Cardiac muscle cell (in vitro differentiated cells and primary cell): ENCODE measurements around the gene RBMS1. TPM values are rescaled to one million over a fixed set of nuclear protein-coding genes. Genes with fewer than 3 reads are reported as not detected.

ENCODE experiments used
- DNase-seq, 2 donors: peaks; one replicate each; pipeline versions ENCODE4 v3.0.0 to v3.0.0-alpha.2; 2010 to 2017; ENCODE audit warnings: low read depth in 1 of 2, low spot score in 1 of 2
- H3K27ac ChIP-seq: fragments of 200-600 bp; sonication (generic); 2 replicates; pipeline ENCODE4 v1.5.1; 2016
- H3K27me3 ChIP-seq: fragments of 200-600 bp; sonication (generic); 2 replicates; pipeline ENCODE4 v1.6.0; 2016; ENCODE audit warnings: control low read depth
- H3K36me3 ChIP-seq: fragments of 200-600 bp; sonication (generic); 2 replicates; pipeline ENCODE4 v1.5.1; 2016; ENCODE audit warnings: control low read depth
- H3K4me1 ChIP-seq: fragments of 200-600 bp; sonication (generic); 2 replicates; pipeline ENCODE4 v1.8.1; 2017; ENCODE audit warnings: low read depth, mild to moderate bottlenecking, mixed run types
- H3K4me3 ChIP-seq: fragments of 200-600 bp; sonication (generic); 2 replicates; pipeline ENCODE4 v1.5.1; 2016; ENCODE audit warnings: mild to moderate bottlenecking
- H3K9me3 ChIP-seq: fragments of 200-600 bp; sonication (generic); 2 replicates; pipeline ENCODE4 v1.5.1; 2017; ENCODE audit warnings: low read depth, mild to moderate bottlenecking, control low read depth
- polyA plus RNA-seq: library from polyadenylated mRNA; unstranded; fragments of >200 nt; fragmentation: Nextera tagmentation; extraction: Ambion mirVana; gene quantifications from 2 replicates; pipeline ENCODE4 v1.2.1, GENCODE V29; 2016
- total RNA-seq: library from RNA; depleted of rRNA; stranded (reverse); fragments of >200 nt; gene quantifications from 2 replicates; pipeline ENCODE4 v1.2.3, GENCODE V29; 2016
- TF ChIP-seq, protein P1 (sequence below): IDR thresholded peaks from 2 replicates; pipeline ENCODE4 v1.5.1; 2012; ENCODE audit warnings: low read depth, mild to moderate bottlenecking, low read length

Gene RBMS1
- total and polyA plus RNA-seq, 2 experiments from 2014 or later = 89.5 to 99.9 TPM

DNA sequence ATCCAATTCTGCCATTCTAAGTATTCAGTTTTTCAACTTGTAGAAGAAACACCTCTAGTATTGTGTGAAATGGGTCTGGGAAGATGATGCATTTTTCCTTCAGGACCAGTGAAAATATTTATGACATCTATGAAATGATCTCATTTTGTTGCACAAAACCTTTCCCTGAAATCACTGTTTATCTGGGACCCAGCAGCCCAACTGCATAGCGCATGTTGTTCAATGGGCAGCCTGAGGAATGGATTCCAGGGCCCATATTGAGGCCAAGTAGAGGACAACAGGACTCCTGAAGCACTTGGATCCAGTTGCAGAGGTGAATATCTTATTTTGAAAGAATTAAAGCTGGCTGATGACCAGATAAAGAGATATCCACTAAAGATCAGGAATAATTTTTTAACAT is 7.3 kb downstream of the RBMS1 start:
- DNase-seq = no peak
- Histone ChIP-seq H3K27ac (no peak overlapping the region), H3K36me3 (no peaks in the 10 kb centered on the region), H3K9me3 (no peaks in the 10 kb centered on the region), H3K4me3 (no peak overlapping the region), H3K27me3 (no peaks in the 10 kb centered on the region), H3K4me1 (peaks cover 13% of the 10 kb centered on the region)
- TF ChIP-seq, protein P1, sequence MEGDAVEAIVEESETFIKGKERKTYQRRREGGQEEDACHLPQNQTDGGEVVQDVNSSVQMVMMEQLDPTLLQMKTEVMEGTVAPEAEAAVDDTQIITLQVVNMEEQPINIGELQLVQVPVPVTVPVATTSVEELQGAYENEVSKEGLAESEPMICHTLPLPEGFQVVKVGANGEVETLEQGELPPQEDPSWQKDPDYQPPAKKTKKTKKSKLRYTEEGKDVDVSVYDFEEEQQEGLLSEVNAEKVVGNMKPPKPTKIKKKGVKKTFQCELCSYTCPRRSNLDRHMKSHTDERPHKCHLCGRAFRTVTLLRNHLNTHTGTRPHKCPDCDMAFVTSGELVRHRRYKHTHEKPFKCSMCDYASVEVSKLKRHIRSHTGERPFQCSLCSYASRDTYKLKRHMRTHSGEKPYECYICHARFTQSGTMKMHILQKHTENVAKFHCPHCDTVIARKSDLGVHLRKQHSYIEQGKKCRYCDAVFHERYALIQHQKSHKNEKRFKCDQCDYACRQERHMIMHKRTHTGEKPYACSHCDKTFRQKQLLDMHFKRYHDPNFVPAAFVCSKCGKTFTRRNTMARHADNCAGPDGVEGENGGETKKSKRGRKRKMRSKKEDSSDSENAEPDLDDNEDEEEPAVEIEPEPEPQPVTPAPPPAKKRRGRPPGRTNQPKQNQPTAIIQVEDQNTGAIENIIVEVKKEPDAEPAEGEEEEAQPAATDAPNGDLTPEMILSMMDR = no peak

DNA sequence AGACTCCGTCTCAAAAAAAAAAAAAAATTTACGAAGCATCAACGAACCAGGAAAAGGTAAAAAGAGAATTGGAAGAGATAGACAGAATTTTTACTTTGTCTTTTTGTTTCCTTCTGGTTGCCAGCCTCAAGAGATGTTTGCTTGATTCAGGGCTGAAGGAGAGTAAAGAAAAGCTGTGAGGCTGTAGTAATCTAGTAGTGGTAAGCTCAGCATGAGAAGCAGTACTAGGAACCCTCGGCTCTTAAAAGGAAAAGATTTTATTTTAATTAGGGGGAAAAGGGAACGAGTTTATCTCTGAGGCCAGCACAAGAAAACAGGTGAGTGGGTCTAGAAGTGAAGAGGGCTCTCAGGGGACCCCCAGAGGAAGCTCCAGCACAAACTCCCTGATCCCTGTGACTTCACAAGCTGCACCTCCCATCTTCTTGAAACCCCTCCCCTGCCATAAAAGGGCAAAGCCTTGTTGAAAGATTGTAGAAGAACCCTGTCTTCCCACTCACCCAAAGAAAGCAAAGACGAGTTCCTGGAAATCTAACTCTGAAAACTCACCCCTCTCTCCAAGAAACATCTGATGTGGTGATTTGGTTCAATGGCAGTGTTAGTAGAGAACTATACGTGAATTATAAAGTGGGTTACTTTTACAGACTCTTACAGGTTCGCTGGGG is 8.6 kb downstream of the RBMS1 start:
- no peaks in the 10 kb centered on the region for H3K36me3 ChIP-seq
- no peak for DNase-seq
- H3K9me3 ChIP-seq = no peaks in the 10 kb centered on the region
- TF ChIP-seq, protein P1 = no peak
- no peaks in the 10 kb centered on the region for H3K27me3 ChIP-seq
- H3K27ac ChIP-seq = peak overlapping the region; percentile 55
- H3K4me1 ChIP-seq = peaks cover 6% of the 10 kb centered on the region
- no peak overlapping the region for H3K4me3 ChIP-seq

DNA sequence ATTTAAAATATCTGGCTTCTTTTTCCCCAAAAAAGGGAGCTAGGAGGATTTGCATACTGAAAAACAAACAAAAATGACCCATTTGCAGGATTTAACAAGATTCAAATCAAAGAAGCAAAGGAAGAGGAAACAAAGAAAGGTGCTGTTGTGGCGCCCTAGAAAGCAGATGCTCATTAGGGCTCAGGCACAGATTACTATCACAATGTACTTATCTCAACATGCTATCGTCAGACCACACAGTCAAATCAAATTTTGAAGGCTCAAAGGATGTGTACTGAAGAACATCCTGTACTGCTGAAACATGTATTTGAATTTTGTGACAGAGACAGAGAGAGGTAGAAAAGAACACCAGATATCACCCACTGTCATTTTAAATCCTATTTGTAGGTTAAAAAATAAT is 10.9 kb downstream of the RBMS1 start:
- H3K27ac ChIP-seq = no peak overlapping the region
- DNase-seq = no peak
- H3K9me3 ChIP-seq = no peaks in the 10 kb centered on the region
- peaks cover 9% of the 10 kb centered on the region for H3K4me1 ChIP-seq
- no peaks in the 10 kb centered on the region for H3K36me3 ChIP-seq
- no peaks in the 10 kb centered on the region for H3K27me3 ChIP-seq
- TF ChIP-seq, protein P1 = no peak
- no peak overlapping the region for H3K4me3 ChIP-seq

DNA sequence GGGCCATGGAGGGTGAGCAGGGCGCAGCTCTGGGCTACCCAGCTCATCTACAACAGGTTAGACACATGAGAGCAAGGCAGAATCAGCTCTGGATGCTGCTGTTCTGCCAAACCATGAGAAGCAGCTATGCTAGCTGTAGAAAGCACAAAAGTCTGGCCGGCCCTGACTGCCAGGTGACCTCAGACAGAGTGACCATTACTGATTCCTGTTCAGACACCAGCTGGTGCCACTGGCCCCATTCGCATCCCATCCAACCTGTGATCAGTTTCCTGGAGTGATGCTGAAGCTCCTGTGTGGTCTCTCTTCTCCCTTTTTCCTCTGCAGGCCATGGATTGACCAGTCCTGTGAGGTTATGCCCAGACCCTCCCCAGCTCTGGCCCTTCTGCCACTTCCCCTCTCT is 14.3 kb downstream of the RBMS1 start:
- H3K4me3 ChIP-seq = no peak overlapping the region
- no peaks in the 10 kb centered on the region for H3K36me3 ChIP-seq
- H3K27me3 ChIP-seq = no peaks in the 10 kb centered on the region
- H3K9me3 ChIP-seq = no peaks in the 10 kb centered on the region
- peak overlapping the region; percentile 48 for H3K27ac ChIP-seq
- no peak for DNase-seq
- peaks cover 9% of the 10 kb centered on the region for H3K4me1 ChIP-seq
- TF ChIP-seq, protein P1 = no peak

DNA sequence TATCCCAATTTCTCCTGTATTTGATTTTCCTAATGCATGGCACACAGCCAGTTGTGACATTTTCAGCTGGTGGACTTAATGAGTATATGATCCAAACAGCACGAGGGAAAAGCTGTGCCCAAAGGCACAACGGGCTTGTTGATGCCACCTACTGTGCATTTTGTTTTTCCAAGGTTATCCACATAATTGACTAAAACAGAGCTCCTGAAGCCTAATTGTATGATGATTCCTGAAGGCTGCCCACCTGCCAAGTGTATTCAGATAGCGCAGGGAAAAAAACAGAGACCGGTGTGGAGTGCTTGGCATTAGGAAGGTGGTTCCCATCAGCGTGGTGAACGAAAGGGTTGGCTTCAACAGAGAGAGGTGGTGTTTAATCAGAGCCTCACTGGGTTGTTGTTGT is 14.9 kb downstream of the RBMS1 start:
- H3K4me3 ChIP-seq = no peak overlapping the region
- H3K36me3 ChIP-seq = no peaks in the 10 kb centered on the region
- no peak for DNase-seq
- no peak overlapping the region for H3K27ac ChIP-seq
- no peaks in the 10 kb centered on the region for H3K27me3 ChIP-seq
- H3K9me3 ChIP-seq = no peaks in the 10 kb centered on the region
- TF ChIP-seq, protein P1 = no peak
- H3K4me1 ChIP-seq = peaks cover 9% of the 10 kb centered on the region
